ENCODE data around the gene LMAN2. TPM values are rescaled to one million over a fixed set of nuclear protein-coding genes. Genes with fewer than 3 reads are reported as not detected.

LMAN2 gene
- total and polyA plus RNA-seq, 10 donors, result 50.1 to 211 (median 98.1) TPM

DNA sequence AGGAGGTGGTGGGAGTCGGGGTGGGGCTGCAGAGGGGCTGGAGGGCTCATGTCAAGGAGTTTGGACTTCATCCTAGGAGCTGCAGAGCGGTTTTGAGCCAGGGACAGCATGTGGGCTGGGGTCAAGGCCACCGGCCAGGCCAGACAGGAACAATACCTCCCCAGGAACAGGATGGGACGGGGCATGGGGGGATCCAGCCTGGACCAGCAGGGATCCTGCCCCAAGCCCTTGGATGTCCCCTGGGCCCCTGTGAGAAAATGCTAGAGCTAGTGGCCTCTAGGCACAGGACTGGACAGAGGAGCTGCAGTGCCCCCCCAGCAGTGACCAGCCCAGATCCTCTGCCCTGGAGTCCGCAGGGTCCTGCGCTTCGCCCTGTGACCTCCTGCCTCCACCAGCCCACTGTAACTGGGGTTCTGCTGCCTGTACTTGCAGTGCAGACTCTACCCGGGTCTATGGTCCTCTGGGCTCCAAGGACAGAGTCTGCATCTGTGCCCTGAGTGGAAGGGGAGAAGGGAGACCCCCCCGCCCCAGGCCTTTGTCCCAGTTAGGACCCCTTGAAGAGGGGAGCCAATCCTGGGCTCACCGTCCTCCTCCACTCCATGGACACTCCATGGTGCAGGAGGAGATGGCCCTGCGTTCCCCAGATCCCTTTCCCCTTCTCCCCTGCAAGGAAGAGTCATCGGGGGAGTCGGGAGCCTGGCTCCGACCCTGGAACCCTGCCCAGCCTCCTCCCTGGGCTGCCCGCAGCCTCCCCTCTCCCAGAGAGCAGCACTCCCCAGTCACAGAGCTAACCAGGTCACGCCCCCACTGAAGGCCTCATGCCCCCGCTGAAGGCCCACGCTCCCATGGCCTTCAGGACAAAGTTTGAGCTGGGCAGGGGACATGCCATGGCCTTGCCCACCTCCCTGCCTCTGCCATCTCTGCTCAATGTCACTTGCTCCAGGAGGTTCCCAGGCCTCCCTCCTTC, 36.8 kb downstream of the LMAN2 start:
- Histone ChIP-seq H3K9me3 (no peaks in the 10 kb centered on the region), H3K27me3 (replicated peaks in 1 of 7) (no peaks in the 10 kb centered on the region), H3K27ac (no peak overlapping the region), H3K36me3 (peaks cover 0 to 13% (median 0%) of the 10 kb centered on the region in 6 donors), H3K4me3 (no peak overlapping the region), H3K4me1 (peaks cover 27 to 83% (median 53%) of the 10 kb centered on the region in 6 donors)
- 76 to 85% (median 85%) methylated on average over 12 to 18 of the region's 18 CpGs for WGBS, 5 donors
- TF ChIP-seq, protein P1, sequence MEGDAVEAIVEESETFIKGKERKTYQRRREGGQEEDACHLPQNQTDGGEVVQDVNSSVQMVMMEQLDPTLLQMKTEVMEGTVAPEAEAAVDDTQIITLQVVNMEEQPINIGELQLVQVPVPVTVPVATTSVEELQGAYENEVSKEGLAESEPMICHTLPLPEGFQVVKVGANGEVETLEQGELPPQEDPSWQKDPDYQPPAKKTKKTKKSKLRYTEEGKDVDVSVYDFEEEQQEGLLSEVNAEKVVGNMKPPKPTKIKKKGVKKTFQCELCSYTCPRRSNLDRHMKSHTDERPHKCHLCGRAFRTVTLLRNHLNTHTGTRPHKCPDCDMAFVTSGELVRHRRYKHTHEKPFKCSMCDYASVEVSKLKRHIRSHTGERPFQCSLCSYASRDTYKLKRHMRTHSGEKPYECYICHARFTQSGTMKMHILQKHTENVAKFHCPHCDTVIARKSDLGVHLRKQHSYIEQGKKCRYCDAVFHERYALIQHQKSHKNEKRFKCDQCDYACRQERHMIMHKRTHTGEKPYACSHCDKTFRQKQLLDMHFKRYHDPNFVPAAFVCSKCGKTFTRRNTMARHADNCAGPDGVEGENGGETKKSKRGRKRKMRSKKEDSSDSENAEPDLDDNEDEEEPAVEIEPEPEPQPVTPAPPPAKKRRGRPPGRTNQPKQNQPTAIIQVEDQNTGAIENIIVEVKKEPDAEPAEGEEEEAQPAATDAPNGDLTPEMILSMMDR (IDR thresholded peaks at IDR 0.05 in 8 of 11, conservative IDR thresholded peaks at IDR 0.05 in 3 of 11), result no peak
- peak in 2 of 3 donors; percentile 5 to 19 for TF ChIP-seq POLR2AphosphoS5 (IDR thresholded peaks at IDR 0.05)
- intact Hi-C loops (cut with DNase I; ENCODE audit: low total_unique reads), result loop anchor here (10.0 kb wide), 2 partner anchors 50 to 140 kb away; no protein-coding TSS in a partner anchor
- DNase-seq, result peak; percentile 74

DNA sequence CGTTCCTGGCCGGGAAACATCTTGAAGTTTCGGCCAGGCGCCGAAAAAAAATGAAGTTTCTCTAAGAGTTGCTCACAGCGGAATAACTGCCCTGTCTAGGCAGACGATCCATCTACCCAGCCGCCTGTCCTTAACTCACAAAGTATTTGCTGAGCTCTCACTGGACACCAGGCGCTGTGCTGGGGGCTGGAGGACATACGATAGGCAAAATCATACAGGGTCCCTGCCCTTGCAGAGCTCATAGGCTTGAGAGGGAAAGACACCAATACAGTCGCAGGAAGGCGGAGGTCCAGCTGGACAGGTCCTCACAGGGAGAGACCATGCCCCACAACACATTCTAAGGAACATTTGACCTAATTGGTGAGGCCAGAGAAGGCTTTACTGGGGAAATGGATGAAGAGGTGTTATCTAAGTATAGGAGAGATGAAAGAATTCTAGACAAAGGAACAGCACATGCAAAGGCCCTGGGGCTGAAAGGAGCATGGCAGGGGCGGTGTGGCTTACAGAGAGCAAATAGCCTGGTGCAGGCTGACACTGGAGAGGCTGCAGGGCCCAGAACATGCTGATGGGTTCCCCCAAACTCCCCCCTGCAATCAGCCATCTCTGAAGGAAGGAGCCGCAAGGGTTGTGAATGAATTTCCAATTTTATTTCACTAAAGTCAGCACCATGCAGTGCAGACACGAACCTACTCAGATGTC, 37.8 kb downstream of the LMAN2 start:
- intact Hi-C loops (cut with DNase I; ENCODE audit: low total_unique reads), result loop anchor here (10.0 kb wide), 2 partner anchors 51 to 141 kb away; no protein-coding TSS in a partner anchor

DNA sequence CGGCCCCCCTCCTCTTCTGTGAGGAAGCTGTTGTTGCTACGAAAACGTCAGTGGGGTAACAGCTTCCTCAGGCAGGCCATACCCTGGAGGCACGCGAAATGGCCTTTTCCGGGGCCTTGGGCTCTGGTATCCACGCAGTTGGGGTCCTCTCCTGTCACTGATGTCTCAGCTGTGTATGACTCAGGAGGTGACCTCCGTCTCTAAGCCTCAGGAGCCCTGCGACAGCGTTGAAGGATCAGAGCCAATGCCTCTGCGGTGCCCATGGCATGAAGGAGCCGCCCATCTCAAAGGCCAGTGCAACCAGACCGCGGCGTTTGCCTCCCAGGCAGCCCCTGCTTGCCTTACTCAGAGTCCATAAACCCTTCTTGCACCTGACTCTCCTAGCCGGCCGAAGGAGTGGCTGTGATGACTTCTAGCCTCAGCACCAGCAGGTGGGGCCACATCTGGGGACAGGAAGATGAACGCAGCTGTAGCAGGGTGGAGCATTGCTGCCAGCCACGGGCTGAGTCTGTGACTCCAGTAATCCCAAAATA, 38.8 kb downstream of the LMAN2 start:
- WGBS, 5 donors, result 2 to 7% (median 6%) methylated on average over 10 to 19 of the region's 19 CpGs
- DNase-seq, result peak; percentile 81
- H3K27ac ChIP-seq, result peak overlapping the region in 6 of 8 donors; percentile 10 to 94 (median 89)
- TF ChIP-seq, protein P1 (IDR thresholded peaks at IDR 0.05 in 8 of 11, conservative IDR thresholded peaks at IDR 0.05 in 3 of 11), result no peak
- TF ChIP-seq POLR2A (IDR thresholded peaks at IDR 0.05), result no peak
- TF ChIP-seq POLR2AphosphoS5 (IDR thresholded peaks at IDR 0.05), result no peak
- H3K36me3 ChIP-seq, result peaks cover 0 to 26% (median 0%) of the 10 kb centered on the region in 6 donors
- H3K4me3 ChIP-seq, result peak overlapping the region in 7 of 8 donors; percentile 52 to 89 (median 72)
- H3K27me3 ChIP-seq (replicated peaks in 1 of 7), result no peaks in the 10 kb centered on the region
- H3K9me3 ChIP-seq, result no peaks in the 10 kb centered on the region
- intact Hi-C loops (cut with DNase I; ENCODE audit: low total_unique reads), result loop anchor here (10.0 kb wide), 2 partner anchors 52 to 142 kb away; no protein-coding TSS in a partner anchor
- H3K4me1 ChIP-seq, result peaks cover 34 to 85% (median 65%) of the 10 kb centered on the region in 6 donors

More for the DNA sequence above, 37.8 kb downstream of the LMAN2 start:
- 90 to 96% (median 94%) methylated on average over 15 of the region's 15 CpGs for WGBS, 5 donors
- Histone ChIP-seq H3K4me3 (no peak overlapping the region), H3K4me1 (peaks cover 34 to 85% (median 63%) of the 10 kb centered on the region in 6 donors), H3K27ac (no peak overlapping the region), H3K9me3 (no peaks in the 10 kb centered on the region), H3K36me3 (peaks cover 0 to 21% (median 0%) of the 10 kb centered on the region in 6 donors), H3K27me3 (replicated peaks in 1 of 7) (no peaks in the 10 kb centered on the region)
- TF ChIP-seq, protein P1 (IDR thresholded peaks at IDR 0.05 in 8 of 11, conservative IDR thresholded peaks at IDR 0.05 in 3 of 11), result no peak
- TF ChIP-seq POLR2A (IDR thresholded peaks at IDR 0.05), result no peak
- TF ChIP-seq POLR2AphosphoS5 (IDR thresholded peaks at IDR 0.05), result no peak
- peak; percentile 57 for DNase-seq
